ENCODE data around the gene RNF112.

DNA sequence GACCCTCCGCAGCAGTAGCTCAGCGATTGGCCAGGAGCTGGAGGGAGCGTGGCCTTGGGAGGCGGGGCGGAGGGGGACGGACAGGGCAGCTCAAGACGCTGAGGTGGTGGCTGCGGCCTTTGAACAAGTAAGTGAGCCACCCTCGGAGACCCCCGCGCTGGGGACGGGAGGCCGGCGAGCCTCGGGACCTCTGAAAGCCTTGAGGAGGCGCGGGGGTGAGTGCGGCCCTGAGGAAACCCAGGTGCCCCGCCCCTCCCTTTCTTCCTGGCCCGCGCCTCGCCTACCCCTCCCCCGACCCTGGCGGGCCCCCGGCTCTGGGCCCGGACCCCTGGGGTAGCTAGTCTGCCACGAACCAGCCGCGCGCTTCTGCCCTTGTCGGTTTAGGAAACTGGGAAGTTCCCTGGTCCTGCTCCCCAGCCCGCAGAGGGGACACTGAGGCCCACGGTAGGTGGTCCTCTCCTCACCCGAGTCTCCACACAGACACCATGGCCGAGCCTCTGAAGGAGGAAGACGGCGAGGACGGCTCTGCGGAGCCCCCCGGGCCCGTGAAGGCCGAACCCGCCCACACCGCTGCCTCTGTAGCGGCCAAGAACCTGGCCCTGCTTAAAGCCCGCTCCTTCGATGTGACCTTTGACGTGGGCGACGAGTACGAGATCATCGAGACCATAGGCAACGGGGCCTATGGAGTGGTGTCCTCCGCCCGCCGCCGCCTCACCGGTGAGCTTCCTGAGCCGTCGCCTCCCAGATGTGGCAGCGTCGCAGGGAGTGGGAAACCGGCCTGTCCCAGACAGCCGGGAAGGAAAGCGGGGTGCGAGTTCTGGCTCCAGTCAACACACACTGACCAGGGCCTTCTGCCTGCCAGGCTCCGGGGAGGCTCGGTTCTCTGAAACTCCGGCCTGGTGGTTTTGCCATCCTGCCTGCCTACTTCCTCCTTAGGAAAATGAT lies 32.3 kb upstream of the RNF112 start, which contains the start of gene MAPK7:
- TF ChIP-seq, protein P1, sequence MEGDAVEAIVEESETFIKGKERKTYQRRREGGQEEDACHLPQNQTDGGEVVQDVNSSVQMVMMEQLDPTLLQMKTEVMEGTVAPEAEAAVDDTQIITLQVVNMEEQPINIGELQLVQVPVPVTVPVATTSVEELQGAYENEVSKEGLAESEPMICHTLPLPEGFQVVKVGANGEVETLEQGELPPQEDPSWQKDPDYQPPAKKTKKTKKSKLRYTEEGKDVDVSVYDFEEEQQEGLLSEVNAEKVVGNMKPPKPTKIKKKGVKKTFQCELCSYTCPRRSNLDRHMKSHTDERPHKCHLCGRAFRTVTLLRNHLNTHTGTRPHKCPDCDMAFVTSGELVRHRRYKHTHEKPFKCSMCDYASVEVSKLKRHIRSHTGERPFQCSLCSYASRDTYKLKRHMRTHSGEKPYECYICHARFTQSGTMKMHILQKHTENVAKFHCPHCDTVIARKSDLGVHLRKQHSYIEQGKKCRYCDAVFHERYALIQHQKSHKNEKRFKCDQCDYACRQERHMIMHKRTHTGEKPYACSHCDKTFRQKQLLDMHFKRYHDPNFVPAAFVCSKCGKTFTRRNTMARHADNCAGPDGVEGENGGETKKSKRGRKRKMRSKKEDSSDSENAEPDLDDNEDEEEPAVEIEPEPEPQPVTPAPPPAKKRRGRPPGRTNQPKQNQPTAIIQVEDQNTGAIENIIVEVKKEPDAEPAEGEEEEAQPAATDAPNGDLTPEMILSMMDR (IDR thresholded peaks at IDR 0.05; ENCODE audit: insufficient read depth, low read length, poor library complexity, severe bottlenecking), result no peak
- no peak for TF ChIP-seq EZH2phosphoT487 (conservative IDR thresholded peaks at IDR 0.05; ENCODE audit: low read length)

Data from SU-DHL-6 (cell line).